Duodenal mucosa (tissue), 2 donors: ENCODE results near the gene MTCL1.

Source experiments
- H3K27ac ChIP-seq: one replicate; pipeline ENCODE4 v1.7.0; 2013; ENCODE audit warnings: low read depth, low read length
- H3K27me3 ChIP-seq, 2 donors: one replicate each; pipeline ENCODE4 v1.7.0; 2013; ENCODE audit warnings: low read length in 2 of 2, control low read depth in 1 of 2; ENCODE audit not compliant: insufficient read depth in 2 of 2, control insufficient read depth in 1 of 2
- H3K36me3 ChIP-seq, 2 donors: one replicate each; pipeline ENCODE4 v1.7.0; 2013; ENCODE audit warnings: low read length in 2 of 2, control low read depth in 1 of 2; ENCODE audit not compliant: insufficient read depth in 2 of 2, control insufficient read depth in 1 of 2
- H3K4me1 ChIP-seq, 2 donors: one replicate each; pipeline ENCODE4 v1.7.0; 2013; ENCODE audit warnings: low read length in 2 of 2, control low read depth in 1 of 2; ENCODE audit not compliant: insufficient read depth in 2 of 2, control insufficient read depth in 1 of 2
- H3K4me3 ChIP-seq, 2 donors: one replicate each; pipeline ENCODE4 v1.7.0; 2013; ENCODE audit warnings: low read length in 2 of 2, low read depth in 1 of 2
- H3K9ac ChIP-seq, 2 donors: one replicate each; pipeline ENCODE4 v1.7.0; 2013; ENCODE audit warnings: low read length in 2 of 2, low read depth in 1 of 2
- H3K9me3 ChIP-seq, 2 donors: one replicate each; pipeline ENCODE4 v1.7.0; 2013; ENCODE audit warnings: low read length in 2 of 2, control low read depth in 1 of 2; ENCODE audit not compliant: control insufficient read depth in 1 of 2

MTCL1 gene

GRCh38 chr18:8806798-8807487 is 101.6 kb downstream of the MTCL1 start:
- no peak overlapping the region for H3K9ac ChIP-seq
- no peak overlapping the region for H3K4me3 ChIP-seq
- no peaks in the 10 kb centered on the region for H3K27me3 ChIP-seq
- H3K4me1 ChIP-seq: peaks cover 10 to 23% of the 10 kb centered on the region in 2 donors
- H3K9me3 ChIP-seq: no peaks in the 10 kb centered on the region
- no peaks in the 10 kb centered on the region for H3K36me3 ChIP-seq
- no peak overlapping the region for H3K27ac ChIP-seq

GRCh38 chr18:8807488-8807805 is 102.1 kb downstream of the MTCL1 start:
- H3K4me1 ChIP-seq: peaks cover 10 to 18% of the 10 kb centered on the region in 2 donors
- no peak overlapping the region for H3K27ac ChIP-seq
- no peak overlapping the region for H3K9ac ChIP-seq
- no peaks in the 10 kb centered on the region for H3K9me3 ChIP-seq
- H3K27me3 ChIP-seq: no peaks in the 10 kb centered on the region
- no peak overlapping the region for H3K4me3 ChIP-seq
- H3K36me3 ChIP-seq: no peaks in the 10 kb centered on the region

DNA sequence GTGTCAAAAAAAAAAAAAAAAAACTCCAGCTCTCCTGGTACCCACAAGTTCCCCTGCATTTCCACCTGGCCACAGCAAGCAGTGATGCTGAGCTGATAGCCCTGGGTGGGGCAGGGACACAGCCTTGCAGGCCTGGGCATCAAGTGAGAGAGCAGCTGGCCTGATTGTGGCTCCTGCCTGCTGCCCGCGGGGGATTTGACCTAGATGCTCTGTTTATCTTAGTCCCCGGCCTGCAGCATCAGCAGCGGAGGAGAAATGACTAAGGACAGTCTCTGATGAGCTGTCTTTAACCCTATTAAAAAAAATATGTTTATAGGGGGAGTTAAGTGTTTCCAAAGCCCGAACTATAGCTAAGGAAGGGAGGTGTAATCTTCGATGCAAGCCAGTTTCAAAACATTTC is 102.6 kb downstream of the MTCL1 start:
- no peaks in the 10 kb centered on the region for H3K36me3 ChIP-seq
- H3K27me3 ChIP-seq: no peaks in the 10 kb centered on the region
- no peak overlapping the region for H3K9ac ChIP-seq
- H3K9me3 ChIP-seq: no peaks in the 10 kb centered on the region
- H3K4me1 ChIP-seq: peaks cover 10 to 13% of the 10 kb centered on the region in 2 donors
- H3K4me3 ChIP-seq: no peak overlapping the region
- no peak overlapping the region for H3K27ac ChIP-seq

DNA sequence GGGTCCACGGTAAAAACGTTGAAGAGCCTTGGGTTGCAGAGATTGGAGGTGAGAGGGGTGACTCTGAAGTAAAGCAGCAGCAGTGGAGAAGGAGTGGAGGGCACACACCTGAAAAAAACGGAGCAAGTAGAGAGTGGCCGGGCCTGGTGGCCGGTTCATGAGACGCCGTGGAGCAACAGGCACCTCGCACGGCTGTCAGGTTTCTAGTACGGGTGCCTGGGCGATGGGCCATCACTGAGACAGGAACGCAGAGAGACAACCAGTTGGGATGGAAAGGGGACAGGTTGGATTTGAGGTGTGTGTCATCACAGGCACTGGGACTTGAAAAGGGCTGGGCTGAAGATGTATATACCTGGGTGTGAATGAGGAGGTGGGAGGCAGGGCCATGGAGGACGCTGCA is 104.2 kb downstream of the MTCL1 start:
- no peaks in the 10 kb centered on the region for H3K27me3 ChIP-seq
- H3K36me3 ChIP-seq: no peaks in the 10 kb centered on the region
- H3K9me3 ChIP-seq: no peaks in the 10 kb centered on the region
- H3K9ac ChIP-seq: no peak overlapping the region
- H3K4me3 ChIP-seq: no peak overlapping the region
- H3K27ac ChIP-seq: no peak overlapping the region
- H3K4me1 ChIP-seq: peaks cover 10 to 13% of the 10 kb centered on the region in 2 donors

DNA sequence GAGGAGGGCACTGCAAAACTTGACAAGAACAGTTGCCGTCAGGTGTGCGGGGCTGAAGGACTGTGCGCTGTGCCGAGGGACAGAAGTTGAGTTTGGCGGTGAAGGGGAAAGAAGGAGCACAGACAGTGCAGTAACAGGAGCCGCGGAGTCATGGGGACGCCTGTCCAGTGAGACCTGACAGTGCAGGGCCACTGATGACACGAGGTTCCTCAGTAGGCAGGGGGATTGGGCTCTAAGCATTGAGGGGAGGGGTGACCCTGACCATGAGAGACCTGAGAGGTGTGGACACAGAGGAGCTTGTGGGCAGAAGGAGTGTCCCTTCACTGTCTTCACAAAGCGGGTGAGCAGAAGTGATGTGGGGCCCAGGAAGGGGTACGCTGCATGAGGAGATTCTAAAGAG is 104.8 kb downstream of the MTCL1 start:
- no peak overlapping the region for H3K4me3 ChIP-seq
- no peaks in the 10 kb centered on the region for H3K36me3 ChIP-seq
- H3K9me3 ChIP-seq: no peaks in the 10 kb centered on the region
- no peak overlapping the region for H3K9ac ChIP-seq
- H3K4me1 ChIP-seq: peaks cover 10 to 13% of the 10 kb centered on the region in 2 donors
- H3K27ac ChIP-seq: no peak overlapping the region
- no peaks in the 10 kb centered on the region for H3K27me3 ChIP-seq

GRCh38 chr18:8811115-8811514 is 105.8 kb downstream of the MTCL1 start:
- no peak overlapping the region for H3K9ac ChIP-seq
- no peaks in the 10 kb centered on the region for H3K36me3 ChIP-seq
- H3K4me3 ChIP-seq: no peak overlapping the region
- H3K9me3 ChIP-seq: no peaks in the 10 kb centered on the region
- no peaks in the 10 kb centered on the region for H3K27me3 ChIP-seq
- H3K27ac ChIP-seq: no peak overlapping the region
- H3K4me1 ChIP-seq: peaks cover 3% of the 10 kb centered on the region in 2 donors

DNA sequence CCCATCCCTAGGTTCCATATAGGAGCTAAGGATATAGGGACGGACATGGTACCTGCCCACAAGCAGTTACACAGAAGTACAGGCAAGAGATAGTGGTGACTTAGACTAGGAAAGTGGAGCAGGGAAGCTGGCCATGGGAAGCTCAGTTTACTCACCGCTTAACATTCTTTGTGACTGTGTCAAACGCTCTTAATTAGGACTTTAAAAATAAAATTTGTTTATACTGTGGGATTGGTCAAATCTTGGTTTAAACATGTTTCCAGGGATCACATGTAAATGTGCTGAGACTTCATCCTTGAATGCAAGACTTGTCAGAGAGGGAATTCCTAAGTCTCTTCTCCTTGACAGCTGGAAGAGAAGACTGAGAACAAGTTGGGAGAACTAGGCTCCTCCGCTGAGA is 107.3 kb downstream of the MTCL1 start:
- Histone ChIP-seq H3K9me3 (no peaks in the 10 kb centered on the region), H3K27ac (no peak overlapping the region), H3K9ac (no peak overlapping the region), H3K4me3 (no peak overlapping the region), H3K27me3 (no peaks in the 10 kb centered on the region), H3K4me1 (no peaks in the 10 kb centered on the region), H3K36me3 (no peaks in the 10 kb centered on the region)

- Histone ChIP-seq H3K4me3 (no peak overlapping the region), H3K27ac (no peak overlapping the region), H3K36me3 (no peaks in the 10 kb centered on the region), H3K4me1 (no peaks in the 10 kb centered on the region), H3K9ac (no peak overlapping the region), H3K9me3 (no peaks in the 10 kb centered on the region), H3K27me3 (no peaks in the 10 kb centered on the region)
Measured at GRCh38 chr18:8813611-8814010, 108.3 kb downstream of the MTCL1 start.

- Histone ChIP-seq H3K9me3 (no peaks in the 10 kb centered on the region), H3K36me3 (peaks cover 0 to 1% of the 10 kb centered on the region in 2 donors), H3K27me3 (no peaks in the 10 kb centered on the region), H3K4me1 (no peaks in the 10 kb centered on the region), H3K4me3 (no peak overlapping the region), H3K9ac (no peak overlapping the region), H3K27ac (no peak overlapping the region)
Measured at GRCh38 chr18:8814206-8814605, 108.8 kb downstream of the MTCL1 start.

DNA sequence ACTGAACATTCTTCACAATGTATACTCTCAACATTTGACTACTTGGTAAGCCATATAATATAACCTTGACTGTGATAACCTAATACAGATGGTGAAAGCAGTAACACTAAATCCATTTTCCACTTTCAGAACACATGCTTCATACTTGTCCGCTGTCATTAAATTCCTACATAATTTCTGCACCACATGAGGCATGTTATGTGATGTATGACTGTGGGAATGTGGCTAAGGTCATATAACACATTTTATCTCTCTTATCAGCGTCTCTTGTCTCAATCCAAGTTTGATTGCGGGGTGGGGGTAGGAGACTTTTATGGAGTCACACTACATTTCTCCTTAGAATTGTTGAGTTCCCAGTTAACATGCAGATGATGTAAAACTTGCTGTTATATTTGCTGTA is 110.9 kb downstream of the MTCL1 start:
- Histone ChIP-seq H3K4me1 (no peaks in the 10 kb centered on the region), H3K9me3 (no peaks in the 10 kb centered on the region), H3K36me3 (peaks cover 0 to 3% of the 10 kb centered on the region in 2 donors), H3K27me3 (no peaks in the 10 kb centered on the region), H3K4me3 (no peak overlapping the region), H3K27ac (no peak overlapping the region), H3K9ac (no peak overlapping the region)

DNA sequence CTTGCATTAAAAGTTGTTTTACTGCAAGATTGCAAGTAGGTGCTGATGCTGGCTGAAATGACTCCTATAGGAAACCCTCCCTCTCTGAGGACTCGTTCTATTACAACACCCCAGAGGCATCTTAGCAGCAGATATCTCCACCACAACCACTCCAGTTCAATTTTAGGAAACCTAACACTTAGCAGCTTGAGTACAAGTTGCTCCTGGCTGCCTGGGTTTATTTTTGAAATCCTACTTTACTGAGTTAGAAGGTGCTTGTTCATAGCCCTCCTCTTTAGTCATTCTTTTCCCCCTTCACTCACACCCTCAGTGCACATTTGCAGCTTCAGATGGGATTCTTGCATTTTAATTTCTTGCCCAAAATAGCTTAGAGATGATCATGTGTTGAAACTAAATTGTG is 111.5 kb downstream of the MTCL1 start:
- Histone ChIP-seq H3K27ac (no peak overlapping the region), H3K36me3 (peaks cover 0 to 3% of the 10 kb centered on the region in 2 donors), H3K27me3 (no peaks in the 10 kb centered on the region), H3K4me1 (no peaks in the 10 kb centered on the region), H3K9me3 (no peaks in the 10 kb centered on the region), H3K9ac (no peak overlapping the region), H3K4me3 (no peak overlapping the region)
